ENCODE results near the gene LINGO1. TPM values are rescaled to one million over a fixed set of nuclear protein-coding genes. Genes with fewer than 3 reads are reported as not detected.
A peak's percentile ranks its signal among the peaks of the same experiment; 100 is the strongest.

LINGO1 gene
- total RNA-seq, 1 donor from 2014 or later: not detected

DNA sequence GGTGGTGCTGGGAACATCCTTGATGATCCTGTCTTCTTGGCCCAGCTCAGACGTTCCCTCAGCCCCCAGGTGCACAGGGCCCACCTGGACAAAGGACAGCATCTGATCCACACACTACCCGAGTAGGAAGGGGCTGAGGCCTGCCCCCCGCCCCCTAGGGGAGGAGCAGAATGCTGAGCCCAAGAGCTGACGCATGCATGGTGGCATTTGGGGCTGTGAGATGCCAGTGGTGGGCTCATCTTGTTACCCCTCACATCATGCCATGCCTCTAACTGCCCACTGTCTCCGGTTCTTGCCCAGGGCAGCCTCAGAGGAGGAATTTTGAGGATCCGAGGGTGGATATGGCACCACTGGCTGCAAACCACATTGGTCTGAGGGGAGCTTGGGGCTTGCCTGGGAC is 61.5 kb downstream of the LINGO1 start:
- no peak for FAIRE-seq
- H3K27me3 ChIP-seq (ENCODE audit: control insufficient read depth, insufficient read depth, low read length): no peaks in the 10 kb centered on the region

DNA sequence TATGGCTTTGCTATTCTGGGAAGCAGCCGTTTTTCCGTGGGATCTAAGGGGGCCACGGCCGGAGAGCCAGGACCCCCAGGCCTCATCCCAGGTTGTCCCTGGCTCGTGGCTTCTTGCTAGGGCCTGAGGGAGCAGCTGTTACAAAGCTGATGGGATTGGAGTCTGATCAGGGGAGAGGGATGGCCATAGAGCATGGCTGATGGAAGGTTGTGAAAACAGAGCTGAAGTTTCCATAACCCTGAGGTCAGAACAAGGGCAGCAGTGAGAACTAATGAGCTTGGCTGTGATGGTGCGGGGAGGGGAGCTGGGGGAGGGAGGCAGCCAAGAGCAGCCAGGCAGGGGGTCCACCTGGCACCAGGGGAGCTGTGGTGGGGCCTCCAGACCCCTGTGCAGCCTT is 63.0 kb downstream of the LINGO1 start:
- FAIRE-seq (no peak), DNase-seq (ENCODE audit: low read depth) (no peak)
- H3K4me3 ChIP-seq (ENCODE audit: low read depth, low read length): no peak overlapping the region
- no peaks in the 10 kb centered on the region for H3K36me3 ChIP-seq (ENCODE audit: control insufficient read depth, insufficient read depth, low read length)
- H3K27me3 ChIP-seq (ENCODE audit: control insufficient read depth, insufficient read depth, low read length): no peaks in the 10 kb centered on the region
- TF ChIP-seq, protein P1, sequence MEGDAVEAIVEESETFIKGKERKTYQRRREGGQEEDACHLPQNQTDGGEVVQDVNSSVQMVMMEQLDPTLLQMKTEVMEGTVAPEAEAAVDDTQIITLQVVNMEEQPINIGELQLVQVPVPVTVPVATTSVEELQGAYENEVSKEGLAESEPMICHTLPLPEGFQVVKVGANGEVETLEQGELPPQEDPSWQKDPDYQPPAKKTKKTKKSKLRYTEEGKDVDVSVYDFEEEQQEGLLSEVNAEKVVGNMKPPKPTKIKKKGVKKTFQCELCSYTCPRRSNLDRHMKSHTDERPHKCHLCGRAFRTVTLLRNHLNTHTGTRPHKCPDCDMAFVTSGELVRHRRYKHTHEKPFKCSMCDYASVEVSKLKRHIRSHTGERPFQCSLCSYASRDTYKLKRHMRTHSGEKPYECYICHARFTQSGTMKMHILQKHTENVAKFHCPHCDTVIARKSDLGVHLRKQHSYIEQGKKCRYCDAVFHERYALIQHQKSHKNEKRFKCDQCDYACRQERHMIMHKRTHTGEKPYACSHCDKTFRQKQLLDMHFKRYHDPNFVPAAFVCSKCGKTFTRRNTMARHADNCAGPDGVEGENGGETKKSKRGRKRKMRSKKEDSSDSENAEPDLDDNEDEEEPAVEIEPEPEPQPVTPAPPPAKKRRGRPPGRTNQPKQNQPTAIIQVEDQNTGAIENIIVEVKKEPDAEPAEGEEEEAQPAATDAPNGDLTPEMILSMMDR (IDR thresholded peaks at IDR 0.05; ENCODE audit: insufficient read depth, low read length, severe bottlenecking): no peak

More for the DNA sequence above, 61.5 kb downstream of the LINGO1 start:
- TF ChIP-seq, protein P1 (IDR thresholded peaks at IDR 0.05; ENCODE audit: insufficient read depth, low read length, severe bottlenecking): no peak
- H3K4me3 ChIP-seq (ENCODE audit: low read depth, low read length): no peak overlapping the region
- DNase-seq (ENCODE audit: low read depth): no peak
- no peaks in the 10 kb centered on the region for H3K36me3 ChIP-seq (ENCODE audit: control insufficient read depth, insufficient read depth, low read length)

DNA sequence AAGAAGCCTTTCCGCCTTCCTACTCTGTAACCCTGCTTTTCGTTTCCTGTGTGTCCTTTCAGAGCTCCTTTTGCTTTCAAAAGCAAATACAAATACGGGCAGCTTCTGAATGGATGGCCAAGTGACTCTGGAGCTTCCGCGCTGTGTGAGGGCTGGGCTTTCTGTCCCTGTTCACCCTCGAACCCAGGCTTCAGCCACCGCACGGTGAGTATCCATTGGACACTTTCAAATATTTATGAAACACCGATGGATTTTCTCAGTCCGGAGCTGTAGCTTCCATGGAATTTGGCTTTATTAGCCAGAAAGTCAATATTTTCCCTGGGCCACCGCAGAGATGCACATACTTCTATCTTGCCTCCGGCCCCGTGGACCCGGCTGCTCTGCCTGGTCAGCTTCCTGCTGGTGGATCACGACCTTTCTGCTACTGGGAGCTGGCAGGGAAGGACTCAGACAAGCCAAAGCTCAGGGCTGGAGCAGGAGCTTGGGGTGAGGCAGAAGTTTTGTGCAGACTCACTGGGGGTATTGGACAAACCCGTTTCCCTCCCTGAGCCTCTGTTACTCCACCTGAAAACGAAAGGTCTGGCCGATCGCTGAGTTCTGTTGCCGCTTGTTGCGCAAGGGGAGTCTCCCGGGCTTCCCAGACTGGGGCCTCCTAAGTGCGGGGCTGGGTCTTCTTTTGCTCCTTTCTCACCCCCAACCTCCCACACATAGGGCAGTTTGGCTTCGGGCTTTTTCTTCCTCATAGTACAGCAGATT is 63.6 kb downstream of the LINGO1 start:
- Histone ChIP-seq H3K4me3 (ENCODE audit: low read depth, low read length) (peak overlapping the region; percentile 33), H3K36me3 (ENCODE audit: control insufficient read depth, insufficient read depth, low read length) (no peaks in the 10 kb centered on the region), H3K27me3 (ENCODE audit: control insufficient read depth, insufficient read depth, low read length) (no peaks in the 10 kb centered on the region)
- TF ChIP-seq, protein P1 (IDR thresholded peaks at IDR 0.05; ENCODE audit: insufficient read depth, low read length, severe bottlenecking): no peak
- FAIRE-seq: peak; percentile 73
- DNase-seq (ENCODE audit: low read depth): peak; percentile 37

DNA sequence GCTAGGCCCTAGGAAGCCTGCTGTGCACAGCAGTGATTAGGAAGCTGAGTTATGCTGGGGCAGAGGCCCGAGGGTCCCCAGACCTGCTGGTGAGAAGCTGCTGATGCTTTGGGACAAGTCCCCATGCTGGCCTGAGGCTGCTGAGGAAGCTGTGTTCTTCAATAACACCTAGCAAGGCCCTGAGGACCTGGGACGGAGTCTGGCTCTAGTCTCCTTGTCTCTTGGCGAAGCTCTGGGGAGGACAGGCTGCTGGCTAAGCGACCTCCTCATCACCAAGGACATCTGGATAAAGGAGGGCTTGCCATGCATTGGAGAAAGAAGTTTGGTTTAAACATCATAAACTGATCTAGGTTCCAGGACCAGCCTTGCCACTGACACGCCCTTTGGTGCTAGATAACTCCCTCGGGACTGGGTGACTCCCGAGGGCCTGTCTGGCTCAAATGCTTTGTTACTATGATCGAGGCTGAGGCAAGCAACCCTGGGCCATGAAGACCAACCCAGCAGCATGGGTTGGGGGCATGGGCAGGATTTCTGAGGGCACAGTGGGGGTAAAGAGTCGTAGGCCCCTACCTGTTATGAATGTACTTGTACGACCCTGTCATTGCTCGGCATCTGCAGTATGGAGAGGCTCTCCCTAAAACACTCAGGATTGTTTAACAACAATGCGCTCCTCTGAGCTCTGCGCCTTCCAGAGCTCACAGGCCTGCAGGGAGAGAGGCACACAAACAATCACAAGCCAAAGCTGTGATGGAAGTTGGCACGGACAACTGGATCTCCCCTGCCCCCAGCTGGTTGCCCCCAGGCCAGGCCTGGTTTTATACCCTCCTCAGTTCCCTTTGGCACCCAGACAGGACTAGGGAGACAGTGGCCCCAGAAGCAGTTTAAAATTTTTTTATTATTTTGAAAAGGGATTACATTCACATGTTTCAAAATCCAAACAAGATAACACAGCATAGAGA is 64.4 kb downstream of the LINGO1 start:
- peak; percentile 83 for FAIRE-seq
- no peak for DNase-seq (ENCODE audit: low read depth)
- no peaks in the 10 kb centered on the region for H3K27me3 ChIP-seq (ENCODE audit: control insufficient read depth, insufficient read depth, low read length)
- no peak overlapping the region for H3K4me3 ChIP-seq (ENCODE audit: low read depth, low read length)
- no peaks in the 10 kb centered on the region for H3K36me3 ChIP-seq (ENCODE audit: control insufficient read depth, insufficient read depth, low read length)
- TF ChIP-seq, protein P1 (IDR thresholded peaks at IDR 0.05; ENCODE audit: insufficient read depth, low read length, severe bottlenecking): no peak

DNA sequence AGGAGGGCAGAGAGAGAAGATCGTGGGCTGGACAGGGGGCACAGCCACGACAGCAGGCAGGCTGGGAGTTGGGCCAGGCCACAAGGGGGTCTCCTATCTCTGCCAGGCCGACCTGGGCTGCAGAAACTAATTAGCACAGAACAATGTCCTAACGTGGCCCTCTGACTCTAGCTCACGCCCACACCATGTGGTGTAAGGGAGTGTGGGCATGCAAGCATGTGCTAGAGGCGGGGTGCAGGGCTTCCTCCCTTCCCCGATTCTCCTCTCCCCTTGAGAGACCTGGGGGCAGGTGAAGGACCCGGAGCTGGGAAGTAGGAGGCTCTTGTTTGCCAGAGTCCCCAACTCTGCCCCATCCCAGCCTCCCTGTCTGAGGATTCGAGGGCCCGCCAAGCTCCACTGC is 65.5 kb downstream of the LINGO1 start:
- TF ChIP-seq, protein P1 (IDR thresholded peaks at IDR 0.05; ENCODE audit: insufficient read depth, low read length, severe bottlenecking): no peak
- no peak for DNase-seq (ENCODE audit: low read depth)
- Histone ChIP-seq H3K27me3 (ENCODE audit: control insufficient read depth, insufficient read depth, low read length) (no peaks in the 10 kb centered on the region), H3K36me3 (ENCODE audit: control insufficient read depth, insufficient read depth, low read length) (no peaks in the 10 kb centered on the region), H3K4me3 (ENCODE audit: low read depth, low read length) (no peak overlapping the region)
- FAIRE-seq: no peak

Measured in bronchial epithelial cell (primary cell).